Endothelial cell of umbilical vein (primary cell): Measurements from ENCODE around the gene OVCH2. TPM values are rescaled to one million over a fixed set of nuclear protein-coding genes. Genes with fewer than 3 reads are reported as not detected.

ENCODE experiments used
- BruUV-seq: library from RNA; stranded (reverse); fragments of 400-500 nt; replicated peaks from 2 replicates; lab custom pipeline; 2021; lab: Mats Ljungman, UMichigan
- CTCF ChIA-PET: fragments of 300-600, 350-600 bp; sonication (Branson Sonifier 250); formaldehyde crosslinking; loops from one replicate; lab custom pipeline; 2021; ENCODE audit warnings: antibody characterized with exemption, inconsistent platforms; lab: Charles Lee
- POLR2A ChIA-PET: fragments of 300-600, 350-600 bp; sonication (Branson Sonifier 250); formaldehyde crosslinking; loops from one replicate; lab custom pipeline; 2021; ENCODE audit warnings: antibody characterized with exemption, inconsistent platforms; lab: Charles Lee
- DNase-seq: peaks from one replicate; pipeline ENCODE4 v3.0.0-alpha.2; 2011; ENCODE audit warnings: low read depth, low spot score
- FAIRE-seq: peaks from 2 replicates; lab custom pipeline; 2011; peaks lifted over from hg19 to GRCh38; lab: Jason Lieb, UNC
- H2AFZ ChIP-seq: 2 replicates; pipeline ENCODE4 v1.6.0; 2012; ENCODE audit warnings: low read depth, low read length, control low read depth, inconsistent platforms
- H3K27ac ChIP-seq: 2 replicates; pipeline ENCODE4 v1.5.1; 2011; ENCODE audit warnings: low read depth, mild to moderate bottlenecking, control low read depth, low read length, moderate library complexity; ENCODE audit not compliant: insufficient read depth
- H3K27me3 ChIP-seq, 2 experiments: 2 replicates each; pipeline versions ENCODE4 v1.6.0 to v1.6.1; 2011; ENCODE audit warnings: low read length in 2 of 2, mixed read lengths in 1 of 2; ENCODE audit not compliant: control insufficient read depth in 2 of 2, insufficient read depth in 2 of 2
- H3K36me3 ChIP-seq, 2 experiments: 2 replicates in 1 of 2; 3 replicates in 1 of 2; pipeline ENCODE4 v1.5.1; 2011; ENCODE audit warnings: low read length in 2 of 2, mild to moderate bottlenecking in 1 of 2, moderate library complexity in 1 of 2; ENCODE audit not compliant: control insufficient read depth in 2 of 2, insufficient read depth in 2 of 2; ENCODE audit errors: extremely low read depth in 1 of 2
- H3K4me1 ChIP-seq: 3 replicates; pipeline ENCODE4 v1.5.1; 2011; ENCODE audit warnings: mild to moderate bottlenecking, low read length; ENCODE audit not compliant: control insufficient read depth, insufficient read depth; ENCODE audit errors: extremely low read depth
- H3K4me2 ChIP-seq: 2 replicates; pipeline ENCODE4 v1.6.1; 2011; ENCODE audit warnings: low read length, control low read depth, mixed read lengths; ENCODE audit not compliant: insufficient read depth
- H3K4me3 ChIP-seq, 3 experiments: fragments of 200-600 bp in 1 of 3; sonication (generic), shearing (Covaris generic) in 1 of 3; replicated peaks in 1 of 3; 2 replicates each; pipeline ENCODE4 v1.5.1; 2011 to 2016; ENCODE audit warnings: control low read depth in 3 of 3, low read length in 3 of 3, mild to moderate bottlenecking in 2 of 3, inconsistent platforms in 1 of 3, low read depth in 1 of 3, moderate library complexity in 1 of 3; ENCODE audit not compliant: insufficient read depth in 1 of 3
- H3K79me2 ChIP-seq: 2 replicates; pipeline ENCODE4 v1.6.0; 2012; ENCODE audit warnings: low read length, inconsistent platforms; ENCODE audit not compliant: control insufficient read depth, insufficient read depth
- H3K9ac ChIP-seq: replicated peaks from 2 replicates; pipeline ENCODE3; 2011; ENCODE audit warnings: low read length, control low read depth; ENCODE audit not compliant: insufficient read depth; ENCODE audit errors: extremely low read depth
- H3K9me1 ChIP-seq: replicated peaks from 3 replicates; pipeline ENCODE4 v1.6.0; 2011; ENCODE audit warnings: mild to moderate bottlenecking, low read length; ENCODE audit not compliant: control insufficient read depth, insufficient read depth; ENCODE audit errors: extremely low read depth
- H3K9me3 ChIP-seq: replicated peaks from 2 replicates; pipeline ENCODE4 v1.5.1; 2012; ENCODE audit warnings: low read length, inconsistent platforms; ENCODE audit not compliant: control insufficient read depth, insufficient read depth
- H4K20me1 ChIP-seq: replicated peaks from 2 replicates; pipeline ENCODE3; 2011; ENCODE audit warnings: mild to moderate bottlenecking, low read length; ENCODE audit not compliant: control insufficient read depth, insufficient read depth; ENCODE audit errors: extremely low read depth
- CTCF ChIP-seq, 2 donors: IDR thresholded peaks; 1 replicate in 1 of 2; 2 replicates in 1 of 2; pipeline ENCODE4 v1.5.1; 2011; ENCODE audit warnings: low read length in 2 of 2, mild to moderate bottlenecking in 2 of 2, moderate library complexity in 2 of 2, control low read depth in 1 of 2, inconsistent platforms in 1 of 2, low read depth in 1 of 2; ENCODE audit not compliant: insufficient read depth in 1 of 2; ENCODE audit errors: extremely low read depth in 1 of 2
- EZH2 ChIP-seq: IDR thresholded peaks from 2 replicates; pipeline ENCODE4 v1.6.1; 2012; ENCODE audit warnings: borderline replicate concordance, low read depth, mild to moderate bottlenecking, moderate library complexity, low read length, inconsistent platforms; ENCODE audit not compliant: severe bottlenecking
- FOS ChIP-seq: IDR thresholded peaks from 2 replicates; pipeline ENCODE4 v1.6.1; 2011; ENCODE audit warnings: mild to moderate bottlenecking, low read length, moderate library complexity, borderline replicate concordance; ENCODE audit not compliant: insufficient read depth
- GATA2 ChIP-seq: IDR thresholded peaks from 2 replicates; pipeline ENCODE4 v1.7.0; 2011; ENCODE audit warnings: low read depth, mild to moderate bottlenecking, moderate library complexity, mixed read lengths, low read length; ENCODE audit not compliant: insufficient read length, insufficient read depth
- JUN ChIP-seq: IDR thresholded peaks from 2 replicates; pipeline ENCODE4 v1.6.1; 2011; ENCODE audit warnings: borderline replicate concordance, low read depth; ENCODE audit not compliant: insufficient read length, insufficient read depth
- MYC ChIP-seq: IDR thresholded peaks from one replicate; pipeline ENCODE4 v1.6.1; 2011; ENCODE audit warnings: mild to moderate bottlenecking, low read depth, low read length
- POLR2A ChIP-seq: IDR thresholded peaks from 2 replicates; pipeline ENCODE4 v1.6.1; 2012; ENCODE audit warnings: low read depth, mild to moderate bottlenecking, control low read depth, low read length
- POLR2AphosphoS5 ChIP-seq: IDR thresholded peaks from 2 replicates; pipeline ENCODE4 v1.6.1; 2012; ENCODE audit warnings: low read depth, mild to moderate bottlenecking, control low read depth, low read length, moderate library complexity; ENCODE audit not compliant: insufficient read depth
- dilution Hi-C: fragments of 300-500 bp; cut with MboI; formaldehyde crosslinking; loops from one replicate; pipeline ENCODE4 v1.15.0; 2019; ENCODE audit warnings: low sequenced_read_pairs; ENCODE audit not compliant: extremely low pct_ligation_motif_present
- intact Hi-C: fragments of 100-400 bp; cut with micrococcal nuclease; formaldehyde crosslinking; loops from one replicate; pipeline ENCODE4 v1.10.0; 2022
- polyA plus RNA-seq, 4 experiments: library from polyadenylated mRNA; depleted of rRNA in 3 of 4; stranded (reverse) in 3 of 4; unstranded in 1 of 4; fragments of >200 nt; gene quantifications; 2 replicates each; pipeline versions ENCODE4 v1.2.1 to v1.2.3, GENCODE V29; 2011 to 2012; ENCODE audit warnings: missing spikeins in 1 of 4
- total RNA-seq: library from RNA; stranded (reverse); gene quantifications from 2 replicates; pipeline ENCODE4 v1.2.3, GENCODE V29; 2021
- TF ChIP-seq, protein P1 (sequence below): IDR thresholded peaks from 2 replicates; pipeline ENCODE4 v1.6.1; 2011; ENCODE audit not compliant: insufficient read depth, insufficient read length

The OVCH2 gene
- total and polyA plus RNA-seq, 2 donors (not counting 3 experiments of a cell fraction or from before 2014, with no cell fraction given): not detected

- ChIA-PET POLR2A (no interaction called here), CTCF (interaction anchor here (0.7 kb wide), 1 partner anchor 28 kb away, joined by 3 read pairs; no protein-coding TSS in a partner anchor)
- Histone ChIP-seq H3K27me3 (no peaks in the 10 kb centered on the region), H3K9me1 (no peaks in the 10 kb centered on the region), H3K4me1 (no peaks in the 10 kb centered on the region), H3K36me3 (no peaks in the 10 kb centered on the region), H3K9me3 (no peaks in the 10 kb centered on the region), H2AFZ (no peak overlapping the region), H4K20me1 (no peaks in the 10 kb centered on the region), H3K4me2 (no peak overlapping the region), H3K4me3 (no peak overlapping the region), H3K9ac (no peak overlapping the region), H3K27ac (no peak overlapping the region), H3K79me2 (no peaks in the 10 kb centered on the region)
- no peak for TF ChIP-seq POLR2A
- no peak for TF ChIP-seq EZH2
- no peak for TF ChIP-seq FOS
- no peak for TF ChIP-seq JUN
- TF ChIP-seq GATA2: no peak
- TF ChIP-seq, protein P1, sequence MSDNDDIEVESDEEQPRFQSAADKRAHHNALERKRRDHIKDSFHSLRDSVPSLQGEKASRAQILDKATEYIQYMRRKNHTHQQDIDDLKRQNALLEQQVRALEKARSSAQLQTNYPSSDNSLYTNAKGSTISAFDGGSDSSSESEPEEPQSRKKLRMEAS: no peak
- TF ChIP-seq MYC: no peak
- no peak for TF ChIP-seq POLR2AphosphoS5
- TF ChIP-seq CTCF (IDR thresholded peaks at IDR 0.05; ENCODE audit: extremely low read depth in 1 of 2, insufficient read depth in 1 of 2, low read depth in 1 of 2, low read length in 2 of 2): no peak
- intact Hi-C loops (no loop called here), dilution Hi-C loops (no loop called here)
- BruUV-seq: no TSS peak
- FAIRE-seq: no peak
- no peak for DNase-seq
Observed at GRCh38 chr11:7714786-7715185, 8.5 kb upstream of the OVCH2 start.
